H1 (cell line): Measurements from ENCODE around the gene SLC1A3.

ENCODE experiments used
- BRCA1 ChIP-seq: IDR thresholded peaks from 2 replicates; pipeline ENCODE4 v1.6.1; 2012; ENCODE audit warnings: low read depth, low read length, improper control_type of control experiment
- CHD2 ChIP-seq: IDR thresholded peaks from 2 replicates; pipeline ENCODE4 v1.6.1; 2012; ENCODE audit warnings: low read length, improper control_type of control experiment
- CTBP2 ChIP-seq: IDR thresholded peaks from 2 replicates; pipeline ENCODE4 v1.7.0; 2011; ENCODE audit warnings: borderline replicate concordance, mild to moderate bottlenecking, moderate library complexity, mixed read lengths, low read length; ENCODE audit not compliant: insufficient read depth, insufficient read length
- EP300 ChIP-seq, 2 experiments: IDR thresholded peaks; 1 replicate in 1 of 2; 2 replicates in 1 of 2; pipeline ENCODE4 v1.6.1; 2011 to 2012; ENCODE audit warnings: low read depth in 2 of 2, low read length in 2 of 2, mild to moderate bottlenecking in 2 of 2, borderline replicate concordance in 1 of 2, inconsistent platforms in 1 of 2, moderate library complexity in 1 of 2
- EZH2 ChIP-seq: fragments of 200-600 bp; sonication (generic); IDR thresholded peaks from 2 replicates; pipeline ENCODE4 v1.7.1; 2012; ENCODE audit warnings: low read depth, mild to moderate bottlenecking, moderate library complexity, low read length, inconsistent platforms; ENCODE audit not compliant: severe bottlenecking
- HDAC2 ChIP-seq, 2 experiments: fragments of 300-600 bp in 1 of 2; sonication (generic) in 1 of 2; IDR thresholded peaks; 2 replicates each; pipeline ENCODE4 v1.6.1; 2011 to 2012; ENCODE audit warnings: low read depth in 2 of 2, low read length in 2 of 2, mild to moderate bottlenecking in 2 of 2, moderate library complexity in 2 of 2, borderline replicate concordance in 1 of 2, inconsistent platforms in 1 of 2
- HDAC6 ChIP-seq: IDR thresholded peaks from one replicate; pipeline ENCODE4 v1.7.1; 2012; ENCODE audit warnings: low read depth, mild to moderate bottlenecking, inconsistent platforms, low read length, moderate library complexity
- PHF8 ChIP-seq: fragments of 200-600 bp; sonication (generic); conservative IDR thresholded peaks from 2 replicates; pipeline ENCODE4 v1.7.1; 2012; ENCODE audit warnings: low read depth, mild to moderate bottlenecking, inconsistent platforms, low read length, moderate library complexity
- POLR2A ChIP-seq, 2 experiments: IDR thresholded peaks; 1 replicate in 1 of 2; 2 replicates in 1 of 2; pipeline ENCODE4 v1.6.1; 2011; ENCODE audit warnings: low read depth in 2 of 2, low read length in 2 of 2, mild to moderate bottlenecking in 2 of 2; ENCODE audit errors: control extremely low read depth in 1 of 2
- TAF1 ChIP-seq: IDR thresholded peaks from 2 replicates; pipeline ENCODE4 v1.6.1; 2011; ENCODE audit warnings: mild to moderate bottlenecking, low read depth, low read length
- TCF12 ChIP-seq: IDR thresholded peaks from 2 replicates; pipeline ENCODE4 v1.6.1; 2011; ENCODE audit warnings: low read depth, mild to moderate bottlenecking, low read length
- TF ChIP-seq, protein P1 (sequence below), 3 experiments: IDR thresholded peaks; 1 replicate in 2 of 3; 2 replicates in 1 of 3; pipeline versions ENCODE4 v1.5.1 to v1.6.1; 2011; ENCODE audit warnings: low read length in 3 of 3, mild to moderate bottlenecking in 3 of 3, inconsistent platforms in 2 of 3, low read depth in 1 of 3, moderate library complexity in 1 of 3; ENCODE audit not compliant: insufficient read depth in 1 of 3; ENCODE audit errors: control extremely low read depth in 1 of 3

DNA sequence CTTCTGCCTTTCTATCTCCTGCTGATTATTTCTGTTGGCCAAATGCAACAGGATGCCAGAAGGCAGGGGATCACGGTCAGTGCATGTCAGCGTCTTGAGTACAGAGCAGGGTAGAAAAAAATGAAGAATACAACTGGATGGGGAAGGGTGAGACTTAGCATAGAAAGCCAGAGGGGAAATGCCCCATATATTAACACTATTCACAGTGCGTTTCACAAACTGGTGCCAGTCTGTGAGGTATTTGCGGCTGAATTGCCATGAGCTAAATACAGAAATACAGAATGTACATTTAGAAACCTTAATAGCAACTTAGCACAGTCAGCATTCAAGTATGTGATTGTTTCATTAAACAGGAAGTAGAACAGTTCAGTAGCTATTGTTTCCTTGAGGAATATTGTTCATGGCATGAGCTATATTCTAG, 31.0 kb upstream of the SLC1A3 start:
- TF ChIP-seq EZH2 (no peak), POLR2A (IDR thresholded peaks at IDR 0.05; ENCODE audit: control extremely low read depth in 1 of 2, low read depth in 2 of 2, low read length in 2 of 2) (no peak), CHD2 (no peak), BRCA1 (no peak), CTBP2 (no peak), EP300 (IDR thresholded peaks at IDR 0.05; ENCODE audit: borderline replicate concordance in 1 of 2, low read depth in 2 of 2, low read length in 2 of 2) (no peak), PHF8 (no peak), TCF12 (no peak), HDAC2 (IDR thresholded peaks at IDR 0.05; ENCODE audit: borderline replicate concordance in 1 of 2, low read depth in 2 of 2, low read length in 2 of 2) (no peak), TAF1 (no peak), HDAC6 (no peak)
- TF ChIP-seq, protein P1, sequence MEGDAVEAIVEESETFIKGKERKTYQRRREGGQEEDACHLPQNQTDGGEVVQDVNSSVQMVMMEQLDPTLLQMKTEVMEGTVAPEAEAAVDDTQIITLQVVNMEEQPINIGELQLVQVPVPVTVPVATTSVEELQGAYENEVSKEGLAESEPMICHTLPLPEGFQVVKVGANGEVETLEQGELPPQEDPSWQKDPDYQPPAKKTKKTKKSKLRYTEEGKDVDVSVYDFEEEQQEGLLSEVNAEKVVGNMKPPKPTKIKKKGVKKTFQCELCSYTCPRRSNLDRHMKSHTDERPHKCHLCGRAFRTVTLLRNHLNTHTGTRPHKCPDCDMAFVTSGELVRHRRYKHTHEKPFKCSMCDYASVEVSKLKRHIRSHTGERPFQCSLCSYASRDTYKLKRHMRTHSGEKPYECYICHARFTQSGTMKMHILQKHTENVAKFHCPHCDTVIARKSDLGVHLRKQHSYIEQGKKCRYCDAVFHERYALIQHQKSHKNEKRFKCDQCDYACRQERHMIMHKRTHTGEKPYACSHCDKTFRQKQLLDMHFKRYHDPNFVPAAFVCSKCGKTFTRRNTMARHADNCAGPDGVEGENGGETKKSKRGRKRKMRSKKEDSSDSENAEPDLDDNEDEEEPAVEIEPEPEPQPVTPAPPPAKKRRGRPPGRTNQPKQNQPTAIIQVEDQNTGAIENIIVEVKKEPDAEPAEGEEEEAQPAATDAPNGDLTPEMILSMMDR (IDR thresholded peaks at IDR 0.05; ENCODE audit: control extremely low read depth in 1 of 3, insufficient read depth in 1 of 3, low read depth in 1 of 3, low read length in 3 of 3) = no peak
